MCF 10A (cell line): ENCODE results near the gene RACGAP1. TPM values are rescaled to one million over a fixed set of nuclear protein-coding genes. Genes with fewer than 3 reads are reported as not detected.

Experiments used
- BruUV-seq: library from RNA; stranded (reverse); fragments of 400-500 nt; replicated peaks from 2 replicates; lab custom pipeline; 2021; lab: Mats Ljungman, UMichigan
- CTCF ChIA-PET: fragments of 300-600 bp; sonication (Branson Sonifier 250); formaldehyde crosslinking; extraction: SDS; loops from one replicate; lab custom pipeline; 2021; ENCODE audit warnings: antibody characterized with exemption, inconsistent platforms; lab: Yijun Ruan, JAX
- POLR2A ChIA-PET: fragments of 300-600, 350-650 bp; sonication (Branson Sonifier 250); formaldehyde crosslinking; extraction: SDS; loops from one replicate; lab custom pipeline; 2020; ENCODE audit warnings: antibody characterized with exemption, inconsistent platforms; lab: Yijun Ruan, JAX
- DNase-seq: peaks from one replicate; pipeline ENCODE4 v3.0.0-alpha.2; 2018; ENCODE audit not compliant: unreplicated experiment
- H3K27ac Mint-ChIP-seq: one replicate; pipeline ENCODE4 v1.8.0; 2022; ENCODE audit warnings: mild to moderate bottlenecking, low read depth, mixed read lengths; ENCODE audit not compliant: unreplicated experiment
- H3K27me3 Mint-ChIP-seq: one replicate; pipeline ENCODE4 v1.8.0; 2022; ENCODE audit warnings: mixed read lengths; ENCODE audit not compliant: insufficient read depth, unreplicated experiment
- H3K36me3 Mint-ChIP-seq: one replicate; pipeline ENCODE4 v1.8.0; 2022; ENCODE audit warnings: mild to moderate bottlenecking, moderate library complexity, mixed read lengths; ENCODE audit not compliant: insufficient read depth, unreplicated experiment
- H3K4me1 Mint-ChIP-seq: one replicate; pipeline ENCODE4 v1.8.0; 2022; ENCODE audit warnings: mixed read lengths; ENCODE audit not compliant: insufficient read depth, unreplicated experiment
- H3K4me3 Mint-ChIP-seq: one replicate; pipeline ENCODE4 v1.8.0; 2022; ENCODE audit warnings: mild to moderate bottlenecking, moderate library complexity, mixed read lengths; ENCODE audit not compliant: unreplicated experiment
- H3K9me3 Mint-ChIP-seq: one replicate; pipeline ENCODE4 v1.8.0; 2022; ENCODE audit warnings: mixed read lengths; ENCODE audit not compliant: unreplicated experiment
- CTCF ChIP-seq: fragments of 200-600 bp; IDR thresholded peaks from one replicate; pipeline ENCODE4 v1.8.0; 2022; ENCODE audit warnings: antibody characterized with exemption, mild to moderate bottlenecking; ENCODE audit not compliant: unreplicated experiment
- intact Hi-C: fragments of 100-400 bp; cut with micrococcal nuclease; formaldehyde crosslinking; loops from 2 replicates; pipeline ENCODE4 v1.14.1; 2022
- total RNA-seq: library from RNA; stranded (reverse); gene quantifications from 2 replicates; pipeline ENCODE4 v1.2.3, GENCODE V29; 2022

The RACGAP1 gene
- total RNA-seq, 1 experiment from 2014 or later = 67.9 TPM

GRCh38 chr12:49948866-49949845, 76.1 kb downstream of the RACGAP1 start:
- intact Hi-C loops = no loop called here
- no peak overlapping the region for H3K4me3 Mint-ChIP-seq
- H3K4me1 Mint-ChIP-seq = peaks cover 16% of the 10 kb centered on the region
- no peaks in the 10 kb centered on the region for H3K27me3 Mint-ChIP-seq
- peaks cover 6% of the 10 kb centered on the region for H3K36me3 Mint-ChIP-seq
- H3K27ac Mint-ChIP-seq = no peak overlapping the region
- no peaks in the 10 kb centered on the region for H3K9me3 Mint-ChIP-seq
- POLR2A ChIA-PET = no interaction called here
- no TSS peak for BruUV-seq
- CTCF ChIA-PET = interaction anchor here (0.6 to 1.2 kb wide), 4 partner anchors 52 to 1956 kb away, joined by 3 to 4 read pairs (median 3); no protein-coding TSS in a partner anchor
- no peak for TF ChIP-seq CTCF
- DNase-seq = no peak

GRCh38 chr12:49947593-49948226, 77.6 kb downstream of the RACGAP1 start:
- H3K36me3 Mint-ChIP-seq = peaks cover 6% of the 10 kb centered on the region
- H3K27me3 Mint-ChIP-seq = no peaks in the 10 kb centered on the region
- peaks cover 15% of the 10 kb centered on the region for H3K4me1 Mint-ChIP-seq
- DNase-seq = no peak
- no peaks in the 10 kb centered on the region for H3K9me3 Mint-ChIP-seq
- no peak overlapping the region for H3K4me3 Mint-ChIP-seq
- ChIA-PET CTCF (interaction anchor here (0.6 to 4.2 kb wide), 10 partner anchors 11 to 606 kb away, joined by 3 to 26 read pairs (median 3); no protein-coding TSS in a partner anchor), POLR2A (interaction anchor here (1.0 kb wide), 1 partner anchor 78 kb away, joined by 3 read pairs; the partner anchor contains the start of gene RACGAP1)
- intact Hi-C loops = no loop called here
- no peak for TF ChIP-seq CTCF
- H3K27ac Mint-ChIP-seq = no peak overlapping the region
- BruUV-seq = no TSS peak

GRCh38 chr12:49946497-49946896, 78.8 kb downstream of the RACGAP1 start:
- DNase-seq = no peak
- no peaks in the 10 kb centered on the region for H3K9me3 Mint-ChIP-seq
- H3K36me3 Mint-ChIP-seq = peaks cover 6% of the 10 kb centered on the region
- TF ChIP-seq CTCF = no peak
- H3K27me3 Mint-ChIP-seq = no peaks in the 10 kb centered on the region
- intact Hi-C loops = no loop called here
- BruUV-seq = no TSS peak
- H3K27ac Mint-ChIP-seq = no peak overlapping the region
- no peak overlapping the region for H3K4me3 Mint-ChIP-seq
- CTCF ChIA-PET = interaction anchor here (0.6 to 4.2 kb wide), 23 partner anchors 8 to 1302 kb away, joined by 3 to 26 read pairs (median 3); no protein-coding TSS in a partner anchor
- POLR2A ChIA-PET = interaction anchor here (0.7 to 1.1 kb wide), 2 partner anchors 66 to 79 kb away, joined by 3 to 4 read pairs; no protein-coding TSS in a partner anchor
- peaks cover 19% of the 10 kb centered on the region for H3K4me1 Mint-ChIP-seq
